Esophagus squamous epithelium (tissue), 4 donors: ENCODE results near the gene LGALS13.

Experiments
- CTCF ChIP-seq, 6 experiments: fragments of 450-650 bp in 4 of 6; fragments of 200-600 bp in 2 of 6; sonication (generic) in 2 of 6; IDR thresholded peaks; one replicate each; pipeline ENCODE4 v1.5.1; 2016 to 2019; ENCODE audit warnings: antibody characterized with exemption in 6 of 6, mild to moderate bottlenecking in 4 of 6, moderate library complexity in 4 of 6
- POLR2A ChIP-seq, 4 donors: fragments of 450-650 bp; IDR thresholded peaks; one replicate each; pipeline ENCODE4 v1.6.1; 2017; ENCODE audit warnings: antibody characterized with exemption in 4 of 4, mild to moderate bottlenecking in 4 of 4, moderate library complexity in 3 of 4

GRCh38 chr19:39655613-39656012 is 53.3 kb downstream of the LGALS13 start, which contains the start of gene LGALS16:
- TF ChIP-seq CTCF (IDR thresholded peaks at IDR 0.05) (no peak), POLR2A (IDR thresholded peaks at IDR 0.05) (no peak)
